Astrocyte of the spinal cord (primary cell): Measurements from ENCODE around the gene OR52I1.

Experiments
- DNase-seq: peaks from one replicate; pipeline ENCODE4 v3.0.0; 2011; ENCODE audit warnings: low read depth, low spot score
- H3K4me3 ChIP-seq: 2 replicates; pipeline ENCODE4 v1.5.1; 2011; ENCODE audit warnings: low read depth, mild to moderate bottlenecking, low read length, moderate library complexity
- CTCF ChIP-seq: IDR thresholded peaks from 2 replicates; pipeline ENCODE4 v1.5.1; 2012; ENCODE audit warnings: low read depth, mild to moderate bottlenecking, low read length, inconsistent platforms
- in situ Hi-C: cut with HindIII; loops from 2 replicates; pipeline ENCODE4 v1.10.0; 2017; ENCODE audit warnings: low sequenced_read_pairs

OR52I1 gene

GRCh38 chr11:4610258-4610935 lies 16.6 kb downstream of the OR52I1 start:
- no peak for TF ChIP-seq CTCF
- no peak overlapping the region for H3K4me3 ChIP-seq
- no peak for DNase-seq
- in situ Hi-C loops, result no loop called here

- DNase-seq, result no peak
- TF ChIP-seq CTCF, result no peak
- in situ Hi-C loops, result no loop called here
- no peak overlapping the region for H3K4me3 ChIP-seq
These were observed 18.1 kb downstream of the OR52I1 start for GRCh38 chr11:4611986-4612385.

GRCh38 chr11:4615856-4616444 lies 22.1 kb downstream of the OR52I1 start:
- no peak for TF ChIP-seq CTCF
- DNase-seq, result no peak
- no peak overlapping the region for H3K4me3 ChIP-seq
- in situ Hi-C loops, result no loop called here

GRCh38 chr11:4619514-4619913 lies 25.7 kb downstream of the OR52I1 start:
- H3K4me3 ChIP-seq, result no peak overlapping the region
- no peak for TF ChIP-seq CTCF
- DNase-seq, result no peak
- in situ Hi-C loops, result no loop called here

GRCh38 chr11:4626207-4627099 lies 32.6 kb downstream of the OR52I1 start:
- in situ Hi-C loops, result no loop called here
- TF ChIP-seq CTCF, result peak; percentile 57
- DNase-seq, result peak; percentile 66
- H3K4me3 ChIP-seq, result no peak overlapping the region

- no peak for DNase-seq
- in situ Hi-C loops, result no loop called here
- TF ChIP-seq CTCF, result no peak
- no peak overlapping the region for H3K4me3 ChIP-seq
These were observed 42.3 kb downstream of the OR52I1 start for GRCh38 chr11:4636136-4636535.
